Transverse colon (tissue), 4 donors: ENCODE data around the gene NFYC. TPM values are rescaled to one million over a fixed set of nuclear protein-coding genes. Genes with fewer than 3 reads are reported as not detected.

ENCODE experiments used
- DNase-seq: peaks from one replicate; pipeline ENCODE4 v3.0.0-alpha.2; 2019
- H3K27ac ChIP-seq, 4 donors: fragments of 200-600 bp; sonication (generic); 2 replicates each; pipeline ENCODE4 v1.5.1; 2016 to 2018; ENCODE audit warnings: inconsistent platforms in 4 of 4
- H3K27me3 ChIP-seq: fragments of 200-600 bp; sonication (generic); 2 replicates; pipeline ENCODE4 v1.5.1; 2017; ENCODE audit warnings: inconsistent platforms
- H3K36me3 ChIP-seq, 4 donors: fragments of 200-600 bp; sonication (generic); 2 replicates each; pipeline ENCODE4 v1.5.1; 2017 to 2019; ENCODE audit warnings: inconsistent platforms in 4 of 4
- H3K4me1 ChIP-seq, 4 donors: fragments of 200-600 bp; sonication (generic); 2 replicates each; pipeline ENCODE4 v1.5.1; 2017 to 2020; ENCODE audit warnings: inconsistent platforms in 4 of 4
- H3K4me3 ChIP-seq, 4 donors: fragments of 200-600 bp; sonication (generic); 1 replicate in 1 of 4; 2 replicates in 3 of 4; pipeline versions ENCODE4 v1.5.1 to v1.6.1; 2017 to 2019; ENCODE audit warnings: inconsistent platforms in 4 of 4
- H3K9me3 ChIP-seq, 2 donors: fragments of 200-600 bp; sonication (generic); 2 replicates each; pipeline ENCODE4 v1.5.1; 2017 to 2019; ENCODE audit warnings: inconsistent platforms in 2 of 2
- EP300 ChIP-seq: sonication (generic); formaldehyde crosslinking; IDR thresholded peaks from one replicate; pipeline ENCODE4 v1.6.1; 2017; ENCODE audit warnings: antibody characterized with exemption, low read depth
- POLR2A ChIP-seq: fragments of 450-650 bp; IDR thresholded peaks from one replicate; pipeline ENCODE4 v1.6.1; 2016; ENCODE audit warnings: antibody characterized with exemption, mild to moderate bottlenecking, moderate library complexity
- POLR2AphosphoS5 ChIP-seq, 3 donors: sonication (generic); formaldehyde crosslinking; IDR thresholded peaks; one replicate each; pipeline ENCODE4 v1.6.1; 2016; ENCODE audit warnings: antibody characterized with exemption in 3 of 3
- WGBS, 2 donors: methylation state at CpG; one replicate each; pipeline ENCODE4 v1.1.5; 2018; ENCODE audit warnings: low coverage in 1 of 2; 5-methylcytosine and 5-hydroxymethylcytosine counted together
- in situ Hi-C, 4 donors: fragments of 200-750 bp; cut with MboI; loops; one replicate each; pipeline versions ENCODE4 v1.15.0 to v1.15.1; 2017; ENCODE audit warnings: low sequenced_read_pairs in 3 of 4, low pct_ligation_motif_present in 1 of 4, low pct_unique_long_range_greater_than_20kb in 1 of 4
- intact Hi-C: fragments of 100-400 bp; cut with DNase I; formaldehyde crosslinking; loops from one replicate; pipeline ENCODE4 v1.15.1; 2023; ENCODE audit warnings: low total_unique reads
- total RNA-seq, 4 donors: library from RNA; depleted of rRNA; stranded (reverse); fragments of >200 nt; gene quantifications; one replicate each; pipeline ENCODE4 v1.1.0, GENCODE V29; 2016
- TF ChIP-seq, protein P1 (sequence below), 5 experiments: fragments of 200-600 bp in 3 of 5; fragments of 450-650 bp in 2 of 5; sonication (generic) in 3 of 5; IDR thresholded peaks; 1 replicate in 2 of 5; 2 replicates in 3 of 5; pipeline ENCODE4 v1.5.1; 2016 to 2017; ENCODE audit warnings: antibody characterized with exemption in 5 of 5, inconsistent platforms in 3 of 5, mild to moderate bottlenecking in 2 of 5, moderate library complexity in 1 of 5

Gene NFYC
- total RNA-seq, 4 donors from 2014 or later: 34.4 to 101 (median 76.4) TPM

DNA sequence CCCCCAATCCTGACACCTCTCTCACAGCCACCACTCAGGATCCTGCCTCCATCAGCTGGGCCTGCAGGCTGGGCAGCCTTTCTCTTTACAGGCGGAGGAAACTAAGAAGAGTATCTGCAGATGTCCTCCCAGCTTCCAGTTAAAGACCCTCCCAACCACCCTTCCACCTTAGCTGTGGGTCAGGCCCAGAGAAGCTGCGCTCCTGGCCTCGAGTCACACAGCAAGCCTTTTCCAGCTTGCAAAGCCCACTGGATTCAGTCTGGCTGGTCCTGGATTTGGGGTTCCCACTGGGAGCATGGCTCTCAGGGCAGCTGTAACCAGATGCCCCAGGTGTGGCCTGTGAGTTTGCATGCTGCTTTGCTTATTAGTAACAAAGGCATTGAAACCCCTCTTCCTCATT lies 111.9 kb downstream of the NFYC start:
- peak overlapping the region; percentile 77 to 86 (median 82) for H3K27ac ChIP-seq
- H3K4me1 ChIP-seq: peaks cover 28 to 55% (median 37%) of the 10 kb centered on the region in 4 donors

DNA sequence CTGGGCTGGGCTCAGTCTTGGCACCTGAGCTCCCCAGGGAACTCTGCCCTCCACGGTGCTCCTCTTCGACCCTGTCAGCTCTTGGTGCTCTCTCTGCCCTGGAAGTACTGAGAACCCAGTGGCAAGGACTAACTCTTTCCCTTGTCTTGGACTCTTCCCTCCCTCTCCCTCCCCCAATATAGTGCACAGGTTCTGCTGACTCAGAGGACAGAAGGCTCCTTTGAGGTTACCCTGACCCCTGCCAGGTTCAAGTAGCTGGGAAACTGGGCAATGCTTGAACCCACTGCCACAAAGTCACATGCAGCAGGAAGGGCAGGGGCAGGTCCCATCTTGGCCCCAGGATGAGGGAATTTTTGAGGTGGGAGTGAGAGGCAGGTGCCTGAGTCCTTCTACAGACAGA lies 112.4 kb downstream of the NFYC start:
- no peak for DNase-seq
- WGBS, 2 donors: 50 to 60% methylated on average over 2 of the region's 2 CpGs
- in situ Hi-C loops: no loop called here
- intact Hi-C loops: loop anchor here (2.0 kb wide), 1 partner anchor 55 kb away; no protein-coding TSS in a partner anchor
- Histone ChIP-seq H3K27me3 (no peaks in the 10 kb centered on the region), H3K4me3 (no peak overlapping the region), H3K27ac (peak overlapping the region in 3 of 4 donors; percentile 77 to 86 (median 84)), H3K4me1 (peaks cover 25 to 51% (median 33%) of the 10 kb centered on the region in 4 donors), H3K9me3 (no peaks in the 10 kb centered on the region), H3K36me3 (no peaks in the 10 kb centered on the region)
- TF ChIP-seq POLR2A (no peak), EP300 (no peak), POLR2AphosphoS5 (IDR thresholded peaks at IDR 0.05) (no peak)
- TF ChIP-seq, protein P1, sequence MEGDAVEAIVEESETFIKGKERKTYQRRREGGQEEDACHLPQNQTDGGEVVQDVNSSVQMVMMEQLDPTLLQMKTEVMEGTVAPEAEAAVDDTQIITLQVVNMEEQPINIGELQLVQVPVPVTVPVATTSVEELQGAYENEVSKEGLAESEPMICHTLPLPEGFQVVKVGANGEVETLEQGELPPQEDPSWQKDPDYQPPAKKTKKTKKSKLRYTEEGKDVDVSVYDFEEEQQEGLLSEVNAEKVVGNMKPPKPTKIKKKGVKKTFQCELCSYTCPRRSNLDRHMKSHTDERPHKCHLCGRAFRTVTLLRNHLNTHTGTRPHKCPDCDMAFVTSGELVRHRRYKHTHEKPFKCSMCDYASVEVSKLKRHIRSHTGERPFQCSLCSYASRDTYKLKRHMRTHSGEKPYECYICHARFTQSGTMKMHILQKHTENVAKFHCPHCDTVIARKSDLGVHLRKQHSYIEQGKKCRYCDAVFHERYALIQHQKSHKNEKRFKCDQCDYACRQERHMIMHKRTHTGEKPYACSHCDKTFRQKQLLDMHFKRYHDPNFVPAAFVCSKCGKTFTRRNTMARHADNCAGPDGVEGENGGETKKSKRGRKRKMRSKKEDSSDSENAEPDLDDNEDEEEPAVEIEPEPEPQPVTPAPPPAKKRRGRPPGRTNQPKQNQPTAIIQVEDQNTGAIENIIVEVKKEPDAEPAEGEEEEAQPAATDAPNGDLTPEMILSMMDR (IDR thresholded peaks at IDR 0.05): no peak

More for the DNA sequence above, 111.9 kb downstream of the NFYC start:
- Histone ChIP-seq H3K36me3 (no peaks in the 10 kb centered on the region), H3K4me3 (no peak overlapping the region), H3K9me3 (no peaks in the 10 kb centered on the region), H3K27me3 (no peaks in the 10 kb centered on the region)
- in situ Hi-C loops (no loop called here), intact Hi-C loops (loop anchor here (2.0 kb wide), 1 partner anchor 55 kb away; no protein-coding TSS in a partner anchor)
- WGBS, 2 donors: 71 to 80% methylated on average over 3 of the region's 3 CpGs
- no peak for TF ChIP-seq EP300
- TF ChIP-seq POLR2AphosphoS5 (IDR thresholded peaks at IDR 0.05): no peak
- TF ChIP-seq, protein P1 (IDR thresholded peaks at IDR 0.05): no peak
- TF ChIP-seq POLR2A: no peak
- no peak for DNase-seq

- intact Hi-C loops: no loop called here
- no peak for DNase-seq
- H3K27ac ChIP-seq: peak overlapping the region in 3 of 4 donors; percentile 50 to 76 (median 69)
- no peak overlapping the region for H3K4me3 ChIP-seq
- peaks cover 10 to 28% (median 18%) of the 10 kb centered on the region in 4 donors for H3K4me1 ChIP-seq
- WGBS, 2 donors: 72% methylated on average over 3 of the region's 3 CpGs
- no peaks in the 10 kb centered on the region for H3K9me3 ChIP-seq
- H3K27me3 ChIP-seq: no peaks in the 10 kb centered on the region
- in situ Hi-C loops: no loop called here
- H3K36me3 ChIP-seq: no peaks in the 10 kb centered on the region
- TF ChIP-seq EP300 (no peak), POLR2A (no peak), POLR2AphosphoS5 (IDR thresholded peaks at IDR 0.05) (no peak)
- TF ChIP-seq, protein P1 (IDR thresholded peaks at IDR 0.05): no peak
These were observed 114.7 kb downstream of the NFYC start for GRCh38 chr1:40806240-40806639.

DNA sequence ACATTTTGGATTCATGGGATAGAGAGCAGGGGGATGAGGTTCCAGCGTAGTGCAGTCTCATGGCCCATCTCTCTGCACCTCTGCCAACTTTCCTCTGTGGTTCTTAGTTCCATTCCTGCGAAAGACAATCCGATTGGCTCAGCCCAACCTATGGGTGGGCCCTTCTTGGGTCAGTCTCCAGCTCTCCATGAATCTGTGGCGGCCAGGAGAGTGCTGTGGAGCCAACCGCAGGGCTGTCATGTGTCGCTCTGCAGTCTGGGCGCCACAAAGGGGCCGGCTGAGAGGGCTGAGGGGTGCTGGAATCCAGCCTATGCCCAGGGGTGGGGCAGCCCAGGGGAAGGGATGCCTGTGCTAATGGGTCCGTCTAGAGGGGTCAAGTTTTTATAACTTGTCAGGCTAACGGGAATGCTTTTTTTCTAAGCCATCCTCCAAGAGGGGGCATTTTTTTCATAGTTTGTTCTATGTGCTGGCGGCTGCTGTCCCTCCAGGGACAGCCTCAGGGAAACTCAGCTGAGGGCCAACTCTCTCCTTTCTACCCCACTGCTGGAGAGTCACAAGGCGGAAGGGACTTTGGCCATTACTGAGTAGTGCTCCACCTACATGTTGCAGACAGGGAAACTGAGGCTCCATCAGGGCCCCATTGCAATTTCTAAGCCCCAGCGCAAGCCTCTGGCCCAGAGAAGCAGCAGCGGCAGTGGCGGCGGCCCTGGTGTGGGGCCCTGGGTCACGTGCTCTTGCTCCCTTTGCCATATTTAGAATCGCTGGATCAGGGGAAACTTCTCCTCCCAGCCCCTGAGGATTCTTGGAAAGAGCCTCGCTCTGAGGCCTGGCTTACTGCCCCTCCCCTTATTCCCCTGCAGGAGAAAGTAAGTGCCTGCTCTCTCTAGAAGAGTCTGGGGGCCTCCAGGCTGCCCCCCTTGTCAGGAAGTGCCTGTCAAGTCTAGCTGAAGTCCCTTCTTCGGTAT lies 115.5 kb downstream of the NFYC start:
- H3K9me3 ChIP-seq: no peaks in the 10 kb centered on the region
- no peak for DNase-seq
- H3K27ac ChIP-seq: peak overlapping the region; percentile 44 to 76 (median 60)
- no peaks in the 10 kb centered on the region for H3K36me3 ChIP-seq
- in situ Hi-C loops (no loop called here), intact Hi-C loops (no loop called here)
- 73 to 74% methylated on average over 3 to 20 of the region's 20 CpGs for WGBS, 2 donors
- no peak overlapping the region for H3K4me3 ChIP-seq
- TF ChIP-seq POLR2AphosphoS5 (IDR thresholded peaks at IDR 0.05): no peak
- no peak for TF ChIP-seq EP300
- TF ChIP-seq POLR2A: no peak
- TF ChIP-seq, protein P1 (IDR thresholded peaks at IDR 0.05): no peak
- H3K27me3 ChIP-seq: no peaks in the 10 kb centered on the region
- H3K4me1 ChIP-seq: peaks cover 2 to 20% (median 11%) of the 10 kb centered on the region in 4 donors
